GM12873 (cell line): ENCODE results near the gene PRXL2C.

Experiments
- CTCF ChIP-seq: IDR thresholded peaks from 2 replicates; pipeline ENCODE4 v1.5.1; 2012; ENCODE audit warnings: low read depth, mild to moderate bottlenecking, moderate library complexity, low read length, control low read depth; ENCODE audit not compliant: insufficient read depth; ENCODE audit errors: missing control alignments

The PRXL2C gene

DNA sequence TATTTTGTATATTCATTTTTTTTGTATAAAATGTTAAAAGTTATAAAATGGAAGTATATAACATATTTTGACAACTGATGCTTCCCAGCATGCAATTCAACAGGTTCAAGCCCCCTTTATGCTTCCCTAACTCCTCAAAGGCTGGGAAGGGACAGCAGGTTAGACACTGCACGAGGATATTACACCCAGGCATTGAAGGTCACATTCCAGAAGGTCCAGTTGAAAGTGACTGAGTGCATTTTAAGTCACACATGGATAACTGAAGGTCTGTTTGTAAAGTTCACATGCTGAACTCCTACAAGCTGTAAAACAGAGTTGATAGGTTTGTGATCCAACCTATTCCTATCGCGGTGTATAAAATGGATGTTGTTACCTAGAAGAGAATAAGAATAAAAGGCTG lies 13.6 kb downstream of the PRXL2C start:
- TF ChIP-seq CTCF = no peak

GRCh38 chr9:96638606-96639364 lies 16.3 kb downstream of the PRXL2C start:
- TF ChIP-seq CTCF = no peak

- no peak for TF ChIP-seq CTCF
These were observed 18.7 kb downstream of the PRXL2C start for GRCh38 chr9:96636368-96636767.

DNA sequence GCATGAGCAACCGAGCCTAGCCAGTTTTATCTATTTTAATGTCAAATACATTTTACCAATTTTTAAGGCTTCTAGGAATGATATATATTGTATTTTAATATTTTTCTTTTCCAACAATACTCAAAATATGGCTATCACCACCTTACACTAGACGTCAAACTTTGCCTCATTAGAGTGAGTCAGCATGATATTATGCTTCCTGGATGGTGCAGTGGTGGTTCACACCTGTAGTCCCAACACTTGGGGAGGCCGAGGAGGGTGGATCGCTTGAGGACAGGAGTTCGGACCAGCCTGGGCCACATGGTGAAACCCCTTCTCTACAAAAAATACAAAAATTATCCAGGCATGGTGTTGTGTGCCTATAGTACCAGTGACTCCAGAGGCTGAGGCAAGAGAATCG lies 28.2 kb downstream of the PRXL2C start:
- TF ChIP-seq CTCF = no peak

DNA sequence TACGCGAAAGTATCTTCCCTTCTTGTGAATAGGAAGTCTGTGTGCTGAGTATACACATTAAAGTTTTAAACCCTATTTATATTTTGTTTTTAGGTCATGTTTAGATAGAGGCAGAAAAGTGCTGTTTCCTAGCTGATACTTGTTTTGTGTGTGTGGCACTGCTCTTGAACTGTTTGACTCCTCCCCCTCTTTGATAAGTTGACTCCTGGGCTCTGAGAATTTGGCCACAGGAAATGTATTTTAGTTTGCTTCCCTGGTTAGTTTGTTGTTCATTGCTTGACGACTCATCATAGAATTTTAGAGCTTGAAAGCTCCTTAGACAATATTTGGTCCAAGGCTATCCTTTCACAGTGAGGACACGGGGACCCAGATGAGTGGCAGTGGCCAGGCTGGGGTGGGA lies 33.5 kb downstream of the PRXL2C start:
- TF ChIP-seq CTCF = no peak

GRCh38 chr9:96620832-96621269 lies 34.3 kb downstream of the PRXL2C start:
- TF ChIP-seq CTCF = no peak

DNA sequence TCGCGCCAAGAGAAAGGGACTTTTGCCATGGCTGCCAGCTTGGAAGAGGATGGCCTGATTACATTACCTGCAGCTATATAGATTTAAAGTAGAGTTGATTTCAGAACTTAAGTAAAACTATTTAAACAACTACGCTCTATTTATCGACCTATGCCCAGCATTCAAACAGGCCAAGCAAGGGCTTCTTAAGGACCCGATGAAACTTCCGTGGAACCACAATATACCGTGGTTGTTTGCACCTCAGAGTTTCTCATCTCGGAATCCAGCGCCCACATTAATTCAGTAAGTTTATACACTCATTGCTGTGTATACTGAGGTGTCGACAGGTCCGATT lies 35.0 kb downstream of the PRXL2C start:
- no peak for TF ChIP-seq CTCF
